NCI-H748 treated with DMSO at 0.1 percent for 48 hours (cell line): ENCODE data around the gene MICAL1.

Experiments used
- DNase-seq: peaks from one replicate; lab custom pipeline; 2025; lab: John Stamatoyannopoulos, UW

The MICAL1 gene, protein sequence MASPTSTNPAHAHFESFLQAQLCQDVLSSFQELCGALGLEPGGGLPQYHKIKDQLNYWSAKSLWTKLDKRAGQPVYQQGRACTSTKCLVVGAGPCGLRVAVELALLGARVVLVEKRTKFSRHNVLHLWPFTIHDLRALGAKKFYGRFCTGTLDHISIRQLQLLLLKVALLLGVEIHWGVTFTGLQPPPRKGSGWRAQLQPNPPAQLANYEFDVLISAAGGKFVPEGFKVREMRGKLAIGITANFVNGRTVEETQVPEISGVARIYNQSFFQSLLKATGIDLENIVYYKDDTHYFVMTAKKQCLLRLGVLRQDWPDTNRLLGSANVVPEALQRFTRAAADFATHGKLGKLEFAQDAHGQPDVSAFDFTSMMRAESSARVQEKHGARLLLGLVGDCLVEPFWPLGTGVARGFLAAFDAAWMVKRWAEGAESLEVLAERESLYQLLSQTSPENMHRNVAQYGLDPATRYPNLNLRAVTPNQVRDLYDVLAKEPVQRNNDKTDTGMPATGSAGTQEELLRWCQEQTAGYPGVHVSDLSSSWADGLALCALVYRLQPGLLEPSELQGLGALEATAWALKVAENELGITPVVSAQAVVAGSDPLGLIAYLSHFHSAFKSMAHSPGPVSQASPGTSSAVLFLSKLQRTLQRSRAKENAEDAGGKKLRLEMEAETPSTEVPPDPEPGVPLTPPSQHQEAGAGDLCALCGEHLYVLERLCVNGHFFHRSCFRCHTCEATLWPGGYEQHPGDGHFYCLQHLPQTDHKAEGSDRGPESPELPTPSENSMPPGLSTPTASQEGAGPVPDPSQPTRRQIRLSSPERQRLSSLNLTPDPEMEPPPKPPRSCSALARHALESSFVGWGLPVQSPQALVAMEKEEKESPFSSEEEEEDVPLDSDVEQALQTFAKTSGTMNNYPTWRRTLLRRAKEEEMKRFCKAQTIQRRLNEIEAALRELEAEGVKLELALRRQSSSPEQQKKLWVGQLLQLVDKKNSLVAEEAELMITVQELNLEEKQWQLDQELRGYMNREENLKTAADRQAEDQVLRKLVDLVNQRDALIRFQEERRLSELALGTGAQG

DNA sequence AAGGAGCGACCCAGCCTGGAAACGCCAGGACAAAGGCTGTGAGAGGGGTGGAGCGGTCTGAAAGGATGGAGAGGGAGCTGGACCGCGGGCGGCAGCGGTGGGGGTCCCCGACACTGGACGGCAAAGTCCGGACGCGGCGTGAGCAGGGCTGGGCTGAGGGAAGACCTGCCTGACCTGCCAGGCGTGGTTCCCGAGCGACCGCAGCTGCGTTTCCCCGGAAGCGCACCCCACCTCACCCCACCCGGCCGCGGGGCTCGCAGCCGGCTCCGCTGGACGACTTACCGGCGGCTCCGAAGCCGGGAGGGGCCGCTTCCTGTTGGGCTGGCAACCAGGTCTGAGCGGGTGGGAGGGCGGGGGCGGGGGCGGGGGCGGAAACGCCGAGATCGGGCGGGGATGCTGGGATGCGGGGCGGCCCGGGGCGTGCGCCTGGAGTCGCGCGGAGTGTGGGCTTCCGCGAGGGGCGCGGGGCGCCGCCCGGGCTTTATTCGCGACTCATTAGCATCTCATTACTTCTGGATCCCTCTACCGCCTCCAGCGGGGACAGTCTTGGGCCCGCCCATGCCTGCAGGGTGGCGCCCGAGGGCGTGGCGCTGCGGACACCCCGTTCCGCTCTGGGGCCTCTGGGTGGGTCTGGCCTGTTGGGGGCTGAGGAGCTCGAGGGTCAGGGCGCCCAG, at the start of gene MICAL1:
TSS of gene MICAL1 (minus strand) at position 336 of the 674 bp plus-strand sequence. CDS start 1,576 bp downstream, outside the sequence.
- peak; percentile 38 for DNase-seq

DNA sequence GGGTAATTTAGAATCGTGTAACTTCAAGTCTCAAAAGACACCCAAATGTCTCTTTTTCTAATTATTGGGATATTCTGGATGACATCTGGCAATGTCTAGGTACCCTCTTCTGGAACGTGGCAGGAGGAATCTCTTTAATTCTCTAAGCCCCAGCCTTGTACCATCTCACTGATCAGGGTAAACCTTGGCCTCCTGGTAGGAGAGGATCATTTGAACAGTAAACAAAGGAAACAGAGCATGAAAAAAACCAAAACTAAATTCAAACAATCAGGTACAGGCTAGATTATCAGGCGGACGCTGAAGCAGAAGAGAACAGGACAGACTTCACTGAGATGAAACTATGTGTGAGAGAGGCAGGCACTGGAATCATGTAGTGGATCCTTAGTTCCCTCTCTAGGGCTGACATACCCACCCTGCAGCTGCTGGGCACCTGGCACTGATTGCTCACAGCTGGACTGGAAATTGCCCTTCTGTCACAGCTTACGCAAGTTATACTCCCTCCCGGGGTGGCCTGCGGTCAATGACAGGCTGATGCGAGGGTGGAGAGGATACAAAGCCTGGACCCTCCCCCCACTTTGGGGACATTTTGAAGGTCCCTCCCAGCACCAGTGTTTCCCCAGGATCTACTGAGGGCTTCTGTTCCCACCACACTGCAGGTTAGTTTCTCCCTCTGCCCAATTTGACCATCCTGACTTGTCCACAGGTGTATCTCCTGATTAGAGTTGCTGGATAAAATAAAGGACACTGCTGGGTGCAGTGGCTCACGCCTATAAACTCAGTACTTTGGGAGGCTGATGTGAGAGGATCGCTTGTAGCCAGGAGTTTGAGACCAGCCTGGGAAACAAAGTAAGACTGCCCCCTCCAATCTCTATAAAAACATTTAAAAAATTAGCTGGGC, 48.0 kb upstream of the MICAL1 start:
- DNase-seq, result no peak

DNA sequence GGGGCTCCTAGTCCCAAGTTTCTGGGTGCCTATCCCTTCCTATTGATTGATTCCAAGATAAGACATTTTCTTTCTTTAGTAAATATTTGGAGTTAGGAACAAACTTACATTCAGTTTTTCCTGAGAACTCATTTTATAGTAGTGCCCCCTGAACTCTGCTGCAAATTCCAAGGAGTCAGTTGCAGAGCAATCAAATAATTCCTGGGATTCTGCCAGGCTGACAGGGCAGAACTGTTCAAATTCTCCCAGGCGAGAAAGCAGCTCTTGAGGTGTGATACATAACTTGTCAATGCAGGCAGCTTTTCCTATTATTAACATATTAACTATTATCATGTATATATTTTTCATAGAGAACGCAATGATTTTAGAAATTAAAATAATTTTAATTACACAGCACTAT, 43.4 kb upstream of the MICAL1 start:
- DNase-seq, result no peak

DNA sequence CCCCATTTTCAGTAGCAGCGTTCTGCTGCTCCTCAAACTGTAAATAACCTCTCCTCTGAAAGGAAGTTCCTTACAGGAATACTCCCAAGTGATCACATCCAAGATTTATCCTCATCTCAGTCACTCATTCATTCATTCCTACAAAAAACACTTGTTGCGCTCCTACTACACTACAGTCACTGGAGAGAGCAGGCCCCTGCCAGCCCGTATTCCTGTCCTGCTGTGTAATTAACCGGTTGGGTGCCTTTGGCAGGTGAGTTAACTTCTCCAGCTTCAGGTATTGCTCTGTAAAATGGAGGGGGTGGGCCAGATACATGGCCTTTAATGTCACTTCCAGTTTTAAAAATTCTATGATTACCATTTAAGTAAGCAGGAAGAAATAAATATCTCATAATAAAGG, 42.5 kb upstream of the MICAL1 start:
- DNase-seq, result no peak

DNA sequence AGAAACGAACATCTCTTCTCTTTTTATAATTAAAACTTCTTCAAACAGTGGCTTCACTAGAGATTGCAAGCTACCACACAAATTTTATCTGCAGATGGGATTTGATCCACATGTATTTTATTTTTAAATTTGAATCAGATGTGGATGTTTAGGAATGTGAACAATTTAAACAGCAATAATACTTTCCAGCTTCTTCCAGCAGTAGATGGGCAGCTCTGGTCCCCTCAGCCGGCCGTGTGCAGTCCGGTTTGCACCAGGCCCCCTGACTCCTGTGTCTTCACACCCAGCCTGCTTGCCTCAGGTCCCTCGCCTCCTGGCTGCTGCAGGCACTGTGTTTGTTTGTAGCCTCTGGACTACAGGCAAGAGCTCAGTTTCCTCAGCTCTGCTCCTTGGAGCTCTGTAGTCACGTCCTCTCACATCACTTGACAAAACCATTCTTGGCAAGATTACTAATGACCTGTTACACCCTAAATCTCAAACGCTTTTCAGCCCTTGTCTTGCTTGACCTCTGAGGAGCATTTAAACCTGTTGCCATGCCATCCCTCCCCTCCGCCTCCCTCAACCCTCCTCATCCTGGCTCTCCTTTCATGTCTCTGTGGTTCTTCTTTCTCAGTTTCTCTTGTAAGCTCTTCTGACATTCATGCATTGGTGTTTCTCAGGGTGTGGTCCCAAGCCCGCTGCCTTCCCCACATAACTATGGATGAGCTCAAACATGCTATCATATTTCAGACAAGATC, 40.6 kb upstream of the MICAL1 start:
- no peak for DNase-seq

DNA sequence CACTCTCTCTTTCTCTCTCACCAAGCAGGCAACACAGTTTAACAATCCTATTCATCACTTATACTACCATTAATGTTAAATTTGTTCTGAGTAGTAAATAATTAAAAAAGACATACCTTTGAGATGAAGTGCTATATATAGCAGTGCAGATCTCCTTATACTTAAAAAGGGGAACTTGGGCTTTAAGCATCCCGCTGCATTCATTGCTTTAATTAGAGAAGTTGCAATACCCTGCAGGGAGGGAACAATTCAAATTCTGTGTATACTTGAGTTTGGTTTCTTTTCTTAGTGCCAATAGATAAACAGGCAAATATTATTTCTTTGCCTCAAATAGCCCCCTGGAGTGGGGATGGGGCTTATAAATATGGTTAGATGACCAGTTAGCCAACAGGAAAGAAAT, 38.3 kb upstream of the MICAL1 start:
- DNase-seq, result no peak

DNA sequence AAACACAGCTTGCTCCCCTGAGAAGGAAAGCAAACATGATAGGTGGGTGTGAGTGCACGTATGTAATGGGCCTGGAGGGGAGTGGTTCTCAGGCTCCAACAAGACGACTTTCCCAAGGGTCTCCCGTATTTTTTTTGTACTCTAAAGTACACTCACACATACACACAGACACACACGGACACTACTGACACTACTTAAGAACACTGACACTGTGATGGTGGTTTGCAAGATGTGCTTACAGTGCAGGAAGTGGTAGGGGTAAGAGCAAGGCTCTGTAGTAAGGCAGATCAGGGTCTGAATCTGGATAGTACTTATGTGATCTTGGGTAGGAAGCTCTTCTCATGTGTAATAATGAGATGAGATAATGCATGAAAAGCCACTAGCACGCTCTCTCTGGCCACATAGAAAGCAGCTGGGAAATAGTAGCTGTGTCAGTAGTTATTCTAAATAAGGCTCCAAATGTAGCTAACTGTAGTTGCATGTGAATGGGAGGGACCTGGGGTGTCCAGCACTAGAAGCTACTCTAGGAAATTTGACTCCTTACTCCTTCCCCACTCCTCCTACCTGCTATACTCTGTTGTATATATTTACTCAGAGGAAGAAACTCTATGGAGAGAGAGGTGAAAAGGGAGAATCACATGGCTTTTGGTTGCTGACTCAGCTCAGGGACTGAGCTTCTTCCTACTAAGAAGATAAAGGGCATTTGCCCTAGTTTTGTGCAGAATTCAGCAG, 35.8 kb upstream of the MICAL1 start:
- no peak for DNase-seq

DNA sequence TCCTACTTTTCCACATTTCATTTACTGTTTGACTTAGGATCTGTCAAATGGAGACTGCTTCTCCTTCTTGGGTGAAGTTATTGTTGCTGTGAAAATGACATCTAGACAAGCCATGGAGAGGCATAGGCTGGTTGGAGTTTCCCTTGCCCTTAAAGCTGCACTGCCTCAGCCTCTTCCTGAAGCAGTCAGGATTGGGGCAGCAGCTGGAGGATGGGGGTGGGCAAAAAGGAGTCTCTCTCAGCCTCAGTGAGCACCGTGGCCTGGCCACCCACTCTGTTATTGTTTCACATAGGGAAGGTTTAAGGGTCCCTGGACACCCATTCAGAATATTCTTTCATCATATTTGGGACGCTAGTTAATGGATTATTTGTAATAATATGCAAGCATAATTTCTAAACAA, 35.1 kb upstream of the MICAL1 start:
- DNase-seq, result no peak

DNA sequence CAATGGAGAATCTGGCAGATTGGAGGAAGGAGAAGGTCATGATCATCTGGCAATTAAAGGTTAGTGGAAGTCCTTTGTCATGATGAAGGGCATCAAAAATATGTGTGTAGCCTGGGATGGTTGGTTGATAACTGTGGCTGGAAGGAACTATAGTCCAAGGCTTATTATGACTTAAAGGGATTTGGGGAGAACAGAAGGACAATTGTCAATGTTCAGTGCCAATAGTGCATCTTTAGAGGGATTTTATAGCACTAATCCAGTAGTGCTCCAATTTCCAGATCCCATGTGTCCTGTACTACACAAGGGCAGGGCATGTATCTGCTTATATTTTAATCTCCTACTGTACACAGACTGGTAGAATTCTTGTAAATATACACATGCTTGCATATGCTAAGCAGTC, 32.4 kb upstream of the MICAL1 start:
- no peak for DNase-seq

DNA sequence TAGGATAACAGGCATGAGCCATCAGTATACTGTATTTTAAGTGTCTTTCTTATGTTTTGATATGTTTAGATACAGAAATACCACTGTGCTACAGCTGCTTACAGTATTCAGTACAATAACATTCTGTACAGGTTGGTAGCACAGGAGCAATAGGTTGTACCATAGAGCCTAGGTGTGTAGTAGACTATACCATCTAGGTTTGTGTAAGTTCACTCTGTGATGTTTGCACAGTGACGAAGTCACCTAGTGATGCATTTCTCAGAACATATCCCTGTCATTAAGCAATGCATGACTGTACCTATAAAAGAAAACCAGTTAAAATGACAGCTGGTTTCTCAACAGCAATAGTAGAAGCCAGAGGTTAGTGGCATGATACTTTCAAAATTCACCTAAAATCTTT, 30.5 kb upstream of the MICAL1 start:
- DNase-seq, result no peak

DNA sequence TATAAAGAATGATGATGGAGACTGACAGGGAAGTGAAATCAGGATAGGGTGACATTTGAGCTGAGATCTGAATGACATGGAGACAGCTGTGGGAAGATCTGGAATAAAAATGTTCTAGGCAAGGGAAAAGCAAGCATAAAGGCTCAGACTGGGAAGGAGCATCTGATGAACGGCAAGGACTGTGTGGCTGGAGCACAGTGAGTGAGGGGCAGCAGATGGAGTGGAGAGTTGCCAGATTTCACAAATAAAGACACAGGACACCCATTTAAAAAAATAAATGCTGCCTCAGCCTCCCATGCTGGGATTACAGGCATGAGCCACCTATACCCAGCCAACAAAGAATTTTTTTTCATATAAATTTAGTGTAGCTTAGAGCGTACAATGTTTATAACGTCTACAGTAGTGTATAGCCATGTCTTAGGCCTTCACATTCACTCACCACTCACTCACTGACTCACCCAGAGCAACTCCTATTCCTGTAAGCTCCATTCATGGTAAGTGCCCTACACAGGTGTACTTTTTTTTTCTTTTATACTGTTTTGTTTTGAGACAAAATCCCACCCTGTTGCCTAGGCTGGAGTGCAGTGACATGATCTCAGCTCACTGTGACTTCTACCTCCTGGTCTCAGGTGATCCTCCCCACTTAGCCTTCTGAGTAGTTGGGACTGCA, 29.8 kb upstream of the MICAL1 start:
- DNase-seq, result no peak

DNA sequence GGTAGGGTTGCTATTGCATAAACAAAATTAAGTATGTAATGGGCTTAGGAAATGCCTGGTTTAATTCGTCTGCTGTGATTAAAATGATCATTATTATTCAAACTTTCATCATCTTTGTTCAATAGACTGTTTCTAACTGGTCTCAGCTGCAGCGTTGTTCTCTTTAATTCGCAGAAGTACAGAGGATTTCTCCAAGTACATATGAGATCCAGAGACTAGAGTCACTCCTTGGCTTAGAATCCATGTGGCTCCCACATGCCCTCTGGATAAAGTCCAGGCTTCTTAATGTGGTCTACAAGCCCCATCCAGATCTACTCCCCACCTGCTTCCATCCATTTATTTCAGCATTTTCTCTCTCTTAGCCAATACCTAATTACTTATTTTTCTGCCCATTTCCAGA, 28.6 kb upstream of the MICAL1 start:
- no peak for DNase-seq

DNA sequence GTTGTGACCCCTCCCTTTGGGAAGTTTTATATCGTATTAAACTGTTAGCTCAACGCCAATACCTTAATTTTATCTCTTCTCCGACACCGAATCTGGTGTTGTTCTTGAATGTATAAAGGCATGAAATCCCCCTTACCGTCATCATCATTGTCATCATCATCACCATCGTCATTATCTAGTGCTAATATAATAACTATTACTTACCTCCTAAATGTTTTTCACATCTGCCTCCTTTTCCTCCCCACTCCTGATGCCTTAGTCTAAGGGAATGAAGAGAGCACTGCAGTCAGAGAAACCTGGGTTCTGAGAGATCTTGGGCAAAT, 28.1 kb upstream of the MICAL1 start:
- DNase-seq, result no peak

DNA sequence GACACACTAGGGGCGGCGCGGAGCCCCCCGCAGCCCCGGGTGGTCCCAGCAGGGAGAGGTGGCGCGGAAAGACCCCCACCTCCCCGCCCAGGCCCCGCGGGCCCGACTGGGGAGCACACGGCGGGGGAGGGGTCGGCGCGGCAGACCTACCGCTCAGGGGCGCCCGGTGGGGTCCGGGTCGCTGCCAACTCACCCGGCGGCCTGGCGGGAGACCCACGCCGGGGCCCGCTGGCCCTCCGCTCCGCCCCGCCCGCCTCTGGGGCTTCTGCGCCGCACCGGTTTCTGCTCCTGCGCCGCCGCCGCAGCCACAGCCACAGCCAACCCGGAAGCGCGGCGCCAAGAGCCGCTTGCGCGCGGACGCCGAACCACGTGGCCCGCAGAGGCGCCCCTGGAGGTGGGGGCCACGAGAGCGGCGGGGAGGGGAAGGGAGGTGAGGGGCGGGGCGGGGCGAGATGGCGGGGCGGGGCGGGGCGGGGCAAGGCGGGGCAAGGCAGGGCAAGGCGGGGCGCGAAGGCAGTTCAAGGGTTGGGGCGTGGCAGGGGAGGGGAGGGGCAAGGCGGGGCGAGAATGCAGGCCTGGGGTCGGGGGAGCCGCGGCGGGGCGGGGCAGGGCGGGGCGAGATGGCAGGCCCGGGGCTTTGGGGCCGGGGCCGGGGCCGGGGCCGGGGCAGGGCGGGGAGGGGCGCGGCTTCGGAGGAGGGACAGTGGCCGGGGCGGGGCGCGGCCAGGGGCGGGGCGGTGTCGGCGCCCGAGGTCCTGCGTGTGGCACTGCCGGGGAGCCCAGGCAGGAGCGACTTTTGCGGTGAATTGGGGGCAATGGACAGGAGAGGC, 27.5 kb upstream of the MICAL1 start, which contains the start of gene ZBTB24:
TSS of gene ZBTB24 (minus strand) at position 315 of the 830 bp plus-strand sequence. CDS start 1,193 bp downstream, outside the sequence.
- peak; percentile 88 for DNase-seq

DNA sequence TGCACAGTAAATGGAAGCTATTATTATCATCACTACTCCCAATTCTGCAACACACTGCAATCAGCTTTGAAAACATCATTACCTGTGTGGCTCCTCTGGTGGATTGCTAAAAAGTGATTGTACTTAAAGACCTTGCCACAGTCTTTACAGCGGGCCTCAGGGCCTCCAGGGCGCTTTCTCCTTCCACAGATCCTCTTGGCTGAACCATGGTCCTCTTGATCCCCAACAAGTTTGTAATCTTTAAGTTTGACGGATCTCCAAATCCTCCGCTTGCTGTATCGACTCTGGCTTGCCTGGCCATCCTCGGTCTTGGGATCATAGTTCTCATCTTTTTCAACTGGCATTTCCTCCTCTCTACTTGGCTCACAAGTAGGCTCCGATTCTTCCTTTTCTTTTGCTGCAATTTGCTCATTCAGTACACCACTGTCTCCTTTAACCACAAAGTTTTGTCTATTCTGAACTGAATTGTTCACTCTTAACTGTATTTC, 25.5 kb upstream of the MICAL1 start:
- no peak for DNase-seq

DNA sequence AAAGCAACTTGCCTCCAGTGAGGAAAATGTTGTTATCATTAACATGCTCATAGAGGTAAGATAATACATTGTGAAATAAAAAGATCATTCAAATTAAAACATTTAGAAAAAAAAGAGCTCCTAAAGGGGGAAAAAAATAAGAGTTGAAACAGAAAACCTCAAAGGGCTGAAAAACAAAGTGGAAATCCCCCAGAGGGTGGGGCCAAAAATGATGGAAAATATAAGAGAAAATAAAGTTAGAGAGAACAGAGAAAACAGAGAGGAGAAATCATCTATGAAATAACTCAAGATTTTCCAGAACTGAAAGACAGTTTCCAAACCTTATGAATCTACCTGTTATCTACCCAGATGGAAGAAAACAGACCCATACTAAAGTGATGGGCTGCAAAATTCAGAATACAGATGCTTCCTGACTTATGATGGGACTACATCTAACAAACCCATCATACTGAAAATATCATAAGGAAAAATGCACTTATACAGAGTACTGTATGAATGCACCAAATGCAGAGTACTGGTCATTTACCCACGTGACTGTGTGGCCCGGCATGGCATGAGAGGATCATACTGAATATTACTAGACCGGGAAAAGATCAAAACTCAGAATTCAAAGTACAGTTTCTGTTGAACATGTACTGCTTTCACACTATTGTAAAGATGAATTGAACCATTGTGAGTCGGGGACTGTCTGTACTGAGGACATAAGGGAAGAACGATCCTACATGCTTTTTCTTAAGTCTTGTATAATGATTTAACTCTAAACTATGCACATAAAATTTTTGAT, 23.5 kb upstream of the MICAL1 start:
- DNase-seq, result no peak

DNA sequence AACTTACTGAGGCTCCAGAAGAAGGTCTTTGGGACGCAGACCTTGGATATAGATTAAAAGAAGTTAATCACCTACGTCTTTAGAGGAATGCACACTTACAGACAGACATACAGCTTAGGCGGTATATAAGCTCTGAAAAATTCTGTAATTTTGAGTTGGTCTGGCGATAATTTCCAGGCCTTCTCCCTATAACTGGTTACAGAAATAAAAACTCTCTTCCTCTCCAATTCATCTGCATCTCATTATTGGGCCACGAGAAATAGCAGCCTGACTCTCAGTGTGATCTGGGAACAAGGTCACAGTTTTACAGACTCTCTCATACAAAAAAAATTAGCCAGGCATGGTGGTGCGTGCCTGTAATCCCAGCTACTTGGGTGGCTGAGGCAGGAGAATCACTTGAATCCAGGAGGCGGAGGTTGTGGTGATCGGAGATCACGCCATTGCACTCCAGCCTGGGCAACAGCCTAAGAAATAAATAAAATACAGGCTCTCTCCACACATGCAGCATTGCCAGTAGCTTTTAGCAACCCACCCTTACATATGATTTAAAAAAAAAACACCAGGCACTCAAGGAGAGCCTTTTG, 22.7 kb upstream of the MICAL1 start:
- DNase-seq, result no peak
